Spleen (tissue), 7 donors: Measurements from ENCODE around the gene SH2D7.

Experiments used
- CTCF ChIP-seq, 11 experiments: fragments of 200-600 bp in 7 of 11; fragments of 450-650 bp in 4 of 11; sonication (generic) in 4 of 11; IDR thresholded peaks in 8 of 11; conservative IDR thresholded peaks in 3 of 11; 1 replicate in 7 of 11; 2 replicates in 4 of 11; pipeline versions ENCODE4 v1.4.0 to v1.8.0; 2016 to 2021; ENCODE audit warnings: antibody characterized with exemption in 11 of 11, inconsistent platforms in 4 of 11, mild to moderate bottlenecking in 1 of 11
- POLR2A ChIP-seq, 3 donors: fragments of 450-650 bp; IDR thresholded peaks; one replicate each; pipeline ENCODE4 v1.5.1; 2017; ENCODE audit warnings: antibody characterized with exemption in 3 of 3, mild to moderate bottlenecking in 1 of 3
- donor health status: DM: no; HTN: no; CAD: no; lungs with moderate emphysema.
- donor health status: DM: no; HTN: no; CAD: no.
- donor health status: DM: no; HTN: no; CAD: no.

GRCh38 chr15:78047761-78048627 lies 44.4 kb upstream of the SH2D7 start:
- TF ChIP-seq CTCF (IDR thresholded peaks at IDR 0.05 in 8 of 11, conservative IDR thresholded peaks at IDR 0.05 in 3 of 11), result no peak
- no peak for TF ChIP-seq POLR2A (IDR thresholded peaks at IDR 0.05)
